NOMO-1 treated with DMSO at 0.1 percent for 48 hours (cell line): ENCODE data around the gene YWHAE.
A peak's percentile ranks its signal among the peaks of the same experiment; 100 is the strongest.
"Not testable (repeated sequence)": the region's sequence is repeated elsewhere in the genome, so short reads cannot be mapped to it uniquely, and the experiment has no call there.

Experiments
- DNase-seq: peaks from one replicate; lab custom pipeline; 2025; ENCODE audit not compliant: unreplicated experiment; lab: John Stamatoyannopoulos, UW

YWHAE gene

GRCh38 chr17:1374431-1375177 lies 25.4 kb downstream of the YWHAE start:
- DNase-seq, result no peak

- DNase-seq, result no peak
These were observed 26.2 kb downstream of the YWHAE start for GRCh38 chr17:1373707-1374237.

GRCh38 chr17:1372618-1373017 lies 27.4 kb downstream of the YWHAE start:
- DNase-seq, result no peak

- no peak for DNase-seq
These were observed 28.0 kb downstream of the YWHAE start for GRCh38 chr17:1371893-1372590.

GRCh38 chr17:1368588-1368987 lies 31.4 kb downstream of the YWHAE start:
- DNase-seq, result no peak

- DNase-seq, result no peak
These were observed 32.7 kb downstream of the YWHAE start for GRCh38 chr17:1367351-1367745.

GRCh38 chr17:1366234-1366633 lies 33.8 kb downstream of the YWHAE start:
- no peak for DNase-seq

- DNase-seq, result peak; percentile 80
These were observed 34.5 kb downstream of the YWHAE start for GRCh38 chr17:1365445-1366039.

- DNase-seq, result peak; percentile 98
These were observed 37.1 kb downstream of the YWHAE start for GRCh38 chr17:1362964-1363363.

GRCh38 chr17:1362065-1362848 lies 37.8 kb downstream of the YWHAE start:
- DNase-seq, result peak; percentile 48

GRCh38 chr17:1360975-1361374 lies 39.0 kb downstream of the YWHAE start:
- DNase-seq, result no peak

- not testable (repeated sequence) for DNase-seq
These were observed 39.7 kb downstream of the YWHAE start for GRCh38 chr17:1360315-1360714.

- DNase-seq, result no peak
These were observed 46.0 kb downstream of the YWHAE start for GRCh38 chr17:1354030-1354429.

- not testable (repeated sequence) for DNase-seq
These were observed 47.5 kb downstream of the YWHAE start for GRCh38 chr17:1352530-1352929.

GRCh38 chr17:1351971-1352370 lies 48.1 kb downstream of the YWHAE start:
- DNase-seq, result no peak

GRCh38 chr17:1351275-1351674 lies 48.7 kb downstream of the YWHAE start:
- no peak for DNase-seq

GRCh38 chr17:1347589-1348323 lies 52.3 kb downstream of the YWHAE start:
- no peak for DNase-seq

- no peak for DNase-seq
These were observed 55.5 kb downstream of the YWHAE start for GRCh38 chr17:1344521-1344920.

GRCh38 chr17:1343554-1343953 lies 56.5 kb downstream of the YWHAE start:
- no peak for DNase-seq

- DNase-seq, result no peak
These were observed 59.7 kb downstream of the YWHAE start for GRCh38 chr17:1340371-1340770.
